HUDEP-2 (cell line): ENCODE measurements around the gene CCDC194.

Source experiments
- DNase-seq, 76 experiments: peaks; one replicate each; lab custom pipeline; 2025; ENCODE audit not compliant: unreplicated experiment in 76 of 76; lab: John Stamatoyannopoulos, UW

CCDC194 gene

GRCh38 chr19:17406046-17406886, 12.3 kb upstream of the CCDC194 start:
- DNase-seq: peak in 18 of 76 experiments; percentile 5 to 85 (median 32)

GRCh38 chr19:17405250-17406045, 11.5 kb upstream of the CCDC194 start, which contains the start of gene BST2:
Gene BST2, minus strand, starts transcription at chr19:17405630. Its CDS starts 55 bp downstream, at chr19:17405575.
- peak in 73 of 76 experiments; percentile 57 to 94 (median 79) for DNase-seq

- DNase-seq: peak in 2 of 76 experiments; percentile 12 to 26
Measured at GRCh38 chr19:17404621-17405249, 10.7 kb upstream of the CCDC194 start.

GRCh38 chr19:17404015-17404414, 10.0 kb upstream of the CCDC194 start:
- DNase-seq: peak in 12 of 76 experiments; percentile 14 to 35 (median 24)

- DNase-seq: peak in 52 of 76 experiments; percentile 13 to 91 (median 60)
Measured at GRCh38 chr19:17402982-17403855, 9.2 kb upstream of the CCDC194 start.

GRCh38 chr19:17401628-17402027, 7.6 kb upstream of the CCDC194 start:
- DNase-seq: no peak

- peak in 22 of 76 experiments; percentile 10 to 51 (median 22) for DNase-seq
Measured at GRCh38 chr19:17398902-17399527, 5.0 kb upstream of the CCDC194 start.

- peak in 69 of 76 experiments; percentile 26 to 87 (median 72) for DNase-seq
Measured at GRCh38 chr19:17394891-17395415, 957 bp upstream of the CCDC194 start.

- DNase-seq: peak in 65 of 76 experiments; percentile 11 to 83 (median 57)
Measured at GRCh38 chr19:17393002-17393401, 994 bp downstream of the CCDC194 start.

GRCh38 chr19:17391371-17392151, 2.4 kb downstream of the CCDC194 start:
- DNase-seq: no peak

- peak in 73 of 76 experiments; percentile 56 to 97 (median 88) for DNase-seq
Measured at GRCh38 chr19:17390665-17391370, 3.2 kb downstream of the CCDC194 start.

- DNase-seq: no peak
Measured at GRCh38 chr19:17389957-17390664, 3.9 kb downstream of the CCDC194 start.

- no peak for DNase-seq
Measured at GRCh38 chr19:17389288-17389687, 4.7 kb downstream of the CCDC194 start.

GRCh38 chr19:17385878-17386611, 8.0 kb downstream of the CCDC194 start:
- DNase-seq: peak in 51 of 76 experiments; percentile 13 to 74 (median 42)

GRCh38 chr19:17380426-17381138, 13.4 kb downstream of the CCDC194 start:
- DNase-seq: no peak

- no peak for DNase-seq
Measured at GRCh38 chr19:17379221-17379631, 14.8 kb downstream of the CCDC194 start.
